ENCODE data around the gene TBC1D2. TPM values are rescaled to one million over a fixed set of nuclear protein-coding genes. Genes with fewer than 3 reads are reported as not detected.
A peak's percentile ranks its signal among the peaks of the same experiment; 100 is the strongest.

TBC1D2 gene
- total and polyA plus RNA-seq, 2 of the 13 experiments (the other 11 are each of a cell fraction or from before 2014, with no cell fraction given): 2.0 to 2.8 TPM

DNA sequence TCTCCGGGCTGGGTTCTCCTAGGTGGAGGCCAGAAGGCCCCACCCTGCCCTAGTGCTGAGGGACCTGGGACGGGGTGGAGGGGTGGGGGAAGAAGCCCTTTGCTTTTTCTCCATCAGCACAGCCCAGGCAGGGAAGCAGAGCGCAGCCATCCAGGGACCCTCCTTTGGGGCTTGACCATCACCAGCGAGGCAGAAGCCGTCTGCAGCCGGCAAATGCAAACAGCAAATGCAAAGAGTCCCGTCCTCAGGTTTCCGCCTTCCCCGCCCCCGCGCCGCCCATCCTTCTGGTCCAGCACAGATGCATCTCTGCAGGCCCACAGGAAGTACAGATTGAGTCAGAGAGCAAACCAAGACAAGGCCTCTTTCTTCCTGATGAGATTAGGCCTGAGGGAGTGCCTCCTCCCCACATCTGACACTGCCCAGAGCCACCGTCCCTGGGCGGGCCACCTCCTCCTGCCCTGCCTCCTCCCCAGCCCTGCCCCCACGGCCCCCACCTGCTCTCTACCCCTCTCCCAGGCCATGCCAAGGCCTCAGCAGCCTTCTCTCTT is 86.4 kb downstream of the TBC1D2 start (continued):
- TF ChIP-seq ZNF687 (CRISPR knock-in tag; IDR thresholded peaks at IDR 0.05) (peak; percentile 81), TRIM24 (CRISPR knock-in tag; IDR thresholded peaks at IDR 0.05) (no peak), SOX13 (IDR thresholded peaks at IDR 0.05) (no peak), SOX13 (CRISPR knock-in tag; conservative IDR thresholded peaks at IDR 0.05 in 1 of 2, IDR thresholded peaks at IDR 0.05 in 1 of 2) (peak in 1 of 2 experiments; percentile 47; a peak in 1 of 4 replicates), NFE2L2 (IDR thresholded peaks at IDR 0.05; ENCODE audit: low read length) (no peak), ZNF512B (CRISPR knock-in tag; IDR thresholded peaks at IDR 0.05; ENCODE audit: borderline replicate concordance) (no peak), ZNF572 (CRISPR knock-in tag; IDR thresholded peaks at IDR 0.05) (no peak), MEIS2 (CRISPR knock-in tag; IDR thresholded peaks at IDR 0.05) (no peak), DMAP1 (CRISPR knock-in tag; IDR thresholded peaks at IDR 0.05) (no peak), ZNF343 (CRISPR knock-in tag; IDR thresholded peaks at IDR 0.05) (no peak), CEBPZ (IDR thresholded peaks at IDR 0.05; ENCODE audit: low read length) (no peak), FLYWCH1 (CRISPR knock-in tag; IDR thresholded peaks at IDR 0.05) (no peak), SRSF9 (IDR thresholded peaks at IDR 0.05; ENCODE audit: borderline replicate concordance, insufficient read depth, low read depth, low read length, poor library complexity, severe bottlenecking) (no peak)
- TF ChIP-seq, protein P1, sequence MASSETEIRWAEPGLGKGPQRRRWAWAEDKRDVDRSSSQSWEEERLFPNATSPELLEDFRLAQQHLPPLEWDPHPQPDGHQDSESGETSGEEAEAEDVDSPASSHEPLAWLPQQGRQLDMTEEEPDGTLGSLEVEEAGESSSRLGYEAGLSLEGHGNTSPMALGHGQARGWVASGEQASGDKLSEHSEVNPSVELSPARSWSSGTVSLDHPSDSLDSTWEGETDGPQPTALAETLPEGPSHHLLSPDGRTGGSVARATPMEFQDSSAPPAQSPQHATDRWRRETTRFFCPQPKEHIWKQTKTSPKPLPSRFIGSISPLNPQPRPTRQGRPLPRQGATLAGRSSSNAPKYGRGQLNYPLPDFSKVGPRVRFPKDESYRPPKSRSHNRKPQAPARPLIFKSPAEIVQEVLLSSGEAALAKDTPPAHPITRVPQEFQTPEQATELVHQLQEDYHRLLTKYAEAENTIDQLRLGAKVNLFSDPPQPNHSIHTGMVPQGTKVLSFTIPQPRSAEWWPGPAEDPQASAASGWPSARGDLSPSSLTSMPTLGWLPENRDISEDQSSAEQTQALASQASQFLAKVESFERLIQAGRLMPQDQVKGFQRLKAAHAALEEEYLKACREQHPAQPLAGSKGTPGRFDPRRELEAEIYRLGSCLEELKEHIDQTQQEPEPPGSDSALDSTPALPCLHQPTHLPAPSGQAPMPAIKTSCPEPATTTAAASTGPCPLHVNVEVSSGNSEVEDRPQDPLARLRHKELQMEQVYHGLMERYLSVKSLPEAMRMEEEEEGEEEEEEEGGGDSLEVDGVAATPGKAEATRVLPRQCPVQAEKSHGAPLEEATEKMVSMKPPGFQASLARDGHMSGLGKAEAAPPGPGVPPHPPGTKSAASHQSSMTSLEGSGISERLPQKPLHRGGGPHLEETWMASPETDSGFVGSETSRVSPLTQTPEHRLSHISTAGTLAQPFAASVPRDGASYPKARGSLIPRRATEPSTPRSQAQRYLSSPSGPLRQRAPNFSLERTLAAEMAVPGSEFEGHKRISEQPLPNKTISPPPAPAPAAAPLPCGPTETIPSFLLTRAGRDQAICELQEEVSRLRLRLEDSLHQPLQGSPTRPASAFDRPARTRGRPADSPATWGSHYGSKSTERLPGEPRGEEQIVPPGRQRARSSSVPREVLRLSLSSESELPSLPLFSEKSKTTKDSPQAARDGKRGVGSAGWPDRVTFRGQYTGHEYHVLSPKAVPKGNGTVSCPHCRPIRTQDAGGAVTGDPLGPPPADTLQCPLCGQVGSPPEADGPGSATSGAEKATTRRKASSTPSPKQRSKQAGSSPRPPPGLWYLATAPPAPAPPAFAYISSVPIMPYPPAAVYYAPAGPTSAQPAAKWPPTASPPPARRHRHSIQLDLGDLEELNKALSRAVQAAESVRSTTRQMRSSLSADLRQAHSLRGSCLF (CRISPR knock-in tag; IDR thresholded peaks at IDR 0.05; ENCODE audit: borderline replicate concordance): no peak

Measured in HepG2 (cell line).